Nephron progenitor cell (in vitro differentiated cells): ENCODE results near the gene KRTAP10-6.
"Not testable (repeated sequence)": the region's sequence is repeated elsewhere in the genome, so short reads cannot be mapped to it uniquely, and the experiment has no call there.

ENCODE experiments used
- DNase-seq: peaks from one replicate; pipeline ENCODE4 v3.0.0; 2021
- H3K27ac Mint-ChIP-seq: 2 replicates; pipeline ENCODE4 v1.8.0; 2021; ENCODE audit warnings: mild to moderate bottlenecking, moderate library complexity, mixed read lengths
- H3K27me3 Mint-ChIP-seq: 2 replicates; pipeline ENCODE4 v1.8.0; 2021; ENCODE audit warnings: mild to moderate bottlenecking, low read depth, mixed read lengths; ENCODE audit not compliant: poor library complexity
- H3K36me3 Mint-ChIP-seq: 2 replicates; pipeline ENCODE4 v1.8.0; 2021; ENCODE audit warnings: low read depth, mixed read lengths
- H3K4me1 Mint-ChIP-seq: 2 replicates; pipeline ENCODE4 v1.8.0; 2021; ENCODE audit warnings: mixed read lengths
- H3K4me3 Mint-ChIP-seq: 2 replicates; pipeline ENCODE4 v1.8.0; 2021; ENCODE audit warnings: mild to moderate bottlenecking, moderate library complexity, mixed read lengths
- H3K9me3 Mint-ChIP-seq: 2 replicates; pipeline ENCODE4 v1.8.0; 2021; ENCODE audit warnings: mild to moderate bottlenecking, moderate library complexity, mixed read lengths
- CTCF ChIP-seq: fragments of 200-600 bp; sonication (generic); IDR thresholded peaks from 2 replicates; pipeline ENCODE4 v1.5.0; 2021; ENCODE audit warnings: antibody characterized with exemption

Gene KRTAP10-6

GRCh38 chr21:44583089-44583799, 9.1 kb downstream of the KRTAP10-6 start:
- Mint-ChIP-seq H3K27ac (no peak overlapping the region), H3K4me1 (peaks cover 9% of the 10 kb centered on the region), H3K9me3 (peaks cover 69% of the 10 kb centered on the region), H3K27me3 (peaks cover 9% of the 10 kb centered on the region), H3K4me3 (no peak overlapping the region), H3K36me3 (peaks cover 5% of the 10 kb centered on the region)
- no peak for DNase-seq
- no peak for TF ChIP-seq CTCF

GRCh38 chr21:44582055-44582454, 10.2 kb downstream of the KRTAP10-6 start:
- H3K4me1 Mint-ChIP-seq, result peaks cover 9% of the 10 kb centered on the region
- no peak overlapping the region for H3K4me3 Mint-ChIP-seq
- H3K36me3 Mint-ChIP-seq, result peaks cover 5% of the 10 kb centered on the region
- TF ChIP-seq CTCF, result no peak
- peaks cover 12% of the 10 kb centered on the region for H3K27me3 Mint-ChIP-seq
- H3K27ac Mint-ChIP-seq, result no peak overlapping the region
- no peak for DNase-seq
- peaks cover 70% of the 10 kb centered on the region for H3K9me3 Mint-ChIP-seq

- Mint-ChIP-seq H3K9me3 (peaks cover 68% of the 10 kb centered on the region), H3K36me3 (peaks cover 5% of the 10 kb centered on the region), H3K27ac (no peak overlapping the region), H3K27me3 (peaks cover 12% of the 10 kb centered on the region), H3K4me3 (no peak overlapping the region), H3K4me1 (peaks cover 9% of the 10 kb centered on the region)
- no peak for TF ChIP-seq CTCF
- no peak for DNase-seq
These were observed 11.1 kb downstream of the KRTAP10-6 start for GRCh38 chr21:44581158-44581557.

GRCh38 chr21:44580231-44580821, 12.0 kb downstream of the KRTAP10-6 start, which contains the start of gene KRTAP10-5:
Gene KRTAP10-5 (minus strand): TSS chr21:44580604. CDS start chr21:44580578, 26 bp downstream.
- Mint-ChIP-seq H3K9me3 (peaks cover 68% of the 10 kb centered on the region), H3K4me1 (peaks cover 14% of the 10 kb centered on the region), H3K27me3 (peaks cover 15% of the 10 kb centered on the region)
- not testable (repeated sequence) for H3K4me3 Mint-ChIP-seq, H3K27ac Mint-ChIP-seq, DNase-seq, H3K36me3 Mint-ChIP-seq

DNA sequence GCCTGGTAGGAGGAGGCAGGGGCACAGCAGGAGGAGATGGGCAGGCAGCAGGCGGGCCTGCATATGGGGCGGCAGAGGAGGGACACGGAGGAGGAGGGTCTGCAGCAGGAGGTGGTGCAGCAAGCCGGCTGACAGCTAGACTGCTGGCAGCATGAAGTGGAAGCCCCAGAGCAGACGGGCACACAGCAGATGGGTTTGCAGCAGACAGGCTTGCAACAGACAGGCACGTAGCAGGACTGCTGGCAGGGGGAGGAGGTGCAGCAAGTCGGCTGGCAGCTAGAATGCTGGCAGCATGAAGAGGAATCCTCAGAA, 12.5 kb downstream of the KRTAP10-6 start:
- H3K4me3 Mint-ChIP-seq, result no peak overlapping the region
- TF ChIP-seq CTCF, result no peak
- H3K36me3 Mint-ChIP-seq, result peaks cover 8% of the 10 kb centered on the region
- peaks cover 13% of the 10 kb centered on the region for H3K27me3 Mint-ChIP-seq
- peaks cover 70% of the 10 kb centered on the region for H3K9me3 Mint-ChIP-seq
- no peak overlapping the region for H3K27ac Mint-ChIP-seq
- no peak for DNase-seq
- H3K4me1 Mint-ChIP-seq, result peaks cover 19% of the 10 kb centered on the region

- Mint-ChIP-seq H3K4me1 (peaks cover 23% of the 10 kb centered on the region), H3K36me3 (peaks cover 8% of the 10 kb centered on the region), H3K9me3 (peaks cover 70% of the 10 kb centered on the region), H3K4me3 (no peak overlapping the region), H3K27me3 (peaks cover 13% of the 10 kb centered on the region), H3K27ac (no peak overlapping the region)
- no peak for TF ChIP-seq CTCF
- DNase-seq, result no peak
These were observed 13.1 kb downstream of the KRTAP10-6 start for GRCh38 chr21:44579056-44579832.
